ENCODE measurements around the gene SEPTIN2.
"Not testable (repeated sequence)": the region's sequence is repeated elsewhere in the genome, so short reads cannot be mapped to it uniquely, and the experiment has no call there.

SEPTIN2 gene

GRCh38 chr2:241364781-241365180, 49.1 kb downstream of the SEPTIN2 start:
- Histone ChIP-seq H3K9me3 (no peaks in the 10 kb centered on the region), H3K27ac (no peak overlapping the region), H3K27me3 (no peaks in the 10 kb centered on the region), H3K4me1 (ENCODE audit: control insufficient read depth in 1 of 2, insufficient read depth in 1 of 2, low read depth in 1 of 2, low read length in 1 of 2) (no peaks in the 10 kb centered on the region), H3K36me3 (no peaks in the 10 kb centered on the region), H3K4me3 (ENCODE audit: low read depth in 1 of 2, low read length in 1 of 2) (no peak overlapping the region)
- no peak for TF ChIP-seq CTCF (IDR thresholded peaks at IDR 0.05)

GRCh38 chr2:241366678-241367077, 51.0 kb downstream of the SEPTIN2 start:
- Histone ChIP-seq H3K9me3 (no peaks in the 10 kb centered on the region), H3K27me3 (no peaks in the 10 kb centered on the region), H3K4me3 (ENCODE audit: low read depth in 1 of 2, low read length in 1 of 2) (no peak overlapping the region), H3K36me3 (no peaks in the 10 kb centered on the region), H3K4me1 (ENCODE audit: control insufficient read depth in 1 of 2, insufficient read depth in 1 of 2, low read depth in 1 of 2, low read length in 1 of 2) (no peaks in the 10 kb centered on the region), H3K27ac (no peak overlapping the region)
- TF ChIP-seq CTCF (IDR thresholded peaks at IDR 0.05) = no peak

- H3K27me3 ChIP-seq = no peaks in the 10 kb centered on the region
- H3K4me3 ChIP-seq (ENCODE audit: low read depth in 1 of 2, low read length in 1 of 2) = no peak overlapping the region
- no peak overlapping the region for H3K27ac ChIP-seq
- TF ChIP-seq CTCF (IDR thresholded peaks at IDR 0.05) = no peak
- no peaks in the 10 kb centered on the region for H3K36me3 ChIP-seq
- H3K4me1 ChIP-seq (ENCODE audit: control insufficient read depth in 1 of 2, insufficient read depth in 1 of 2, low read depth in 1 of 2, low read length in 1 of 2) = no peaks in the 10 kb centered on the region
- no peaks in the 10 kb centered on the region for H3K9me3 ChIP-seq
Measured at GRCh38 chr2:241368643-241369042, 52.9 kb downstream of the SEPTIN2 start.

GRCh38 chr2:241372361-241372992, 56.8 kb downstream of the SEPTIN2 start:
- H3K9me3 ChIP-seq = no peaks in the 10 kb centered on the region
- no peaks in the 10 kb centered on the region for H3K36me3 ChIP-seq
- H3K27ac ChIP-seq = no peak overlapping the region
- H3K27me3 ChIP-seq = no peaks in the 10 kb centered on the region
- H3K4me1 ChIP-seq (ENCODE audit: control insufficient read depth in 1 of 2, insufficient read depth in 1 of 2, low read depth in 1 of 2, low read length in 1 of 2) = peaks cover 0 to 5% of the 10 kb centered on the region in 2 experiments
- no peak overlapping the region for H3K4me3 ChIP-seq (ENCODE audit: low read depth in 1 of 2, low read length in 1 of 2)
- no peak for TF ChIP-seq CTCF (IDR thresholded peaks at IDR 0.05)

GRCh38 chr2:241373446-241373845, 57.7 kb downstream of the SEPTIN2 start:
- H3K36me3 ChIP-seq = no peaks in the 10 kb centered on the region
- no peak overlapping the region for H3K4me3 ChIP-seq (ENCODE audit: low read depth in 1 of 2, low read length in 1 of 2)
- no peak for TF ChIP-seq CTCF (IDR thresholded peaks at IDR 0.05)

GRCh38 chr2:241373906-241374305, 58.2 kb downstream of the SEPTIN2 start:
- H3K27me3 ChIP-seq; H3K4me3 ChIP-seq (ENCODE audit: low read depth in 1 of 2, low read length in 1 of 2); H3K27ac ChIP-seq; H3K4me1 ChIP-seq (ENCODE audit: control insufficient read depth in 1 of 2, insufficient read depth in 1 of 2, low read depth in 1 of 2, low read length in 1 of 2); H3K36me3 ChIP-seq; H3K9me3 ChIP-seq: not testable (repeated sequence)

More at GRCh38 chr2:241373446-241373845, 57.7 kb downstream of the SEPTIN2 start:
- H3K4me1 ChIP-seq (ENCODE audit: control insufficient read depth in 1 of 2, insufficient read depth in 1 of 2, low read depth in 1 of 2, low read length in 1 of 2) = peaks cover 0 to 5% of the 10 kb centered on the region in 2 experiments
- no peaks in the 10 kb centered on the region for H3K27me3 ChIP-seq
- no peaks in the 10 kb centered on the region for H3K9me3 ChIP-seq
- H3K27ac ChIP-seq = no peak overlapping the region
